GM23338 (cell line): ENCODE measurements around the gene SGCD. TPM values are rescaled to one million over a fixed set of nuclear protein-coding genes. Genes with fewer than 3 reads are reported as not detected.
A peak's percentile ranks its signal among the peaks of the same experiment; 100 is the strongest.

Experiments
- ATAC-seq: fragments of 200-7000 bp; cut with Tn5 transposase; 3 replicates; pipeline ENCODE4 v1.9.1; 2020
- DNase-seq: peaks from one replicate; pipeline ENCODE4 v3.0.0-alpha.2; 2015; ENCODE audit warnings: low spot score
- H2AFZ ChIP-seq: fragments of 200-600 bp; sonication (generic); 2 replicates; pipeline ENCODE4 v1.8.0; 2016; ENCODE audit warnings: antibody characterized with exemption, mild to moderate bottlenecking, moderate library complexity
- H3F3A ChIP-seq: fragments of 200-600 bp; sonication (generic); replicated peaks from 2 replicates; pipeline ENCODE4 v1.8.0; 2017; ENCODE audit warnings: antibody characterized with exemption, mixed run types, low read depth
- H3K27ac ChIP-seq: fragments of 200-600 bp; sonication (generic); 2 replicates; pipeline ENCODE4 v1.6.1; 2016; ENCODE audit warnings: low read depth
- H3K27me3 ChIP-seq: fragments of 200-600 bp; sonication (generic); 2 replicates; pipeline ENCODE4 v1.8.0; 2016; ENCODE audit warnings: mild to moderate bottlenecking, mixed run types, moderate library complexity; ENCODE audit not compliant: insufficient read depth
- H3K36me3 ChIP-seq: fragments of 200-600 bp; sonication (generic); 2 replicates; pipeline ENCODE4 v1.8.0; 2016; ENCODE audit warnings: mild to moderate bottlenecking; ENCODE audit not compliant: insufficient read depth
- H3K4me1 ChIP-seq: fragments of 200-600 bp; sonication (generic); 2 replicates; pipeline ENCODE4 v1.8.0; 2016; ENCODE audit warnings: mild to moderate bottlenecking, moderate library complexity; ENCODE audit not compliant: insufficient read depth
- H3K4me2 ChIP-seq: fragments of 200-600 bp; sonication (generic); 2 replicates; pipeline ENCODE4 v1.7.1; 2017; ENCODE audit warnings: mixed run types
- H3K4me3 ChIP-seq: fragments of 200-600 bp; sonication (generic); 2 replicates; pipeline ENCODE4 v1.6.1; 2016; ENCODE audit warnings: mixed run types
- H3K79me2 ChIP-seq: fragments of 200-600 bp; sonication (generic); replicated peaks from 2 replicates; pipeline ENCODE4 v1.8.0; 2017; ENCODE audit warnings: mild to moderate bottlenecking; ENCODE audit not compliant: insufficient read depth
- H3K9me2 ChIP-seq: fragments of 200-600 bp; sonication (generic); 2 replicates; pipeline ENCODE4 v1.8.0; 2017; ENCODE audit not compliant: insufficient read depth
- H4K20me1 ChIP-seq: fragments of 200-600 bp; sonication (generic); replicated peaks from 2 replicates; pipeline ENCODE4 v1.8.0; 2017; ENCODE audit warnings: mild to moderate bottlenecking; ENCODE audit not compliant: insufficient read depth
- H3K27ac Mint-ChIP-seq: 2 replicates; pipeline ENCODE4 v1.8.0; 2020; ENCODE audit warnings: inconsistent platforms, mild to moderate bottlenecking, moderate library complexity, mixed read lengths
- H3K27me3 Mint-ChIP-seq: 3 replicates; pipeline ENCODE4 v1.8.0; 2022; ENCODE audit warnings: low read depth, mild to moderate bottlenecking, moderate library complexity, mixed read lengths, inconsistent platforms; ENCODE audit not compliant: insufficient read depth, poor library complexity
- H3K36me3 Mint-ChIP-seq: 3 replicates; pipeline ENCODE4 v1.8.0; 2021; ENCODE audit warnings: low read depth, mild to moderate bottlenecking, inconsistent platforms, moderate library complexity, mixed read lengths
- H3K4me1 Mint-ChIP-seq: 3 replicates; pipeline ENCODE4 v1.8.0; 2020; ENCODE audit warnings: mild to moderate bottlenecking, inconsistent platforms, mixed read lengths
- H3K4me3 Mint-ChIP-seq: 3 replicates; pipeline ENCODE4 v1.8.0; 2021; ENCODE audit warnings: moderate library complexity, mild to moderate bottlenecking, inconsistent platforms, mixed read lengths
- H3K9me3 Mint-ChIP-seq: 3 replicates; pipeline ENCODE4 v1.8.0; 2020; ENCODE audit warnings: moderate library complexity, mild to moderate bottlenecking, inconsistent platforms, mixed read lengths
- CREB1 ChIP-seq: fragments of 250-450 bp; sonication (Bioruptor Pico); IDR thresholded peaks from 2 replicates; pipeline ENCODE4 v1.5.0; 2020; ENCODE audit warnings: low read depth, mild to moderate bottlenecking, moderate library complexity
- CTCF ChIP-seq, 2 experiments: fragments of 200-600 bp in 1 of 2; sonication (generic) in 1 of 2; conservative IDR thresholded peaks; 2 replicates each; pipeline versions ENCODE4 v1.5.1 to v1.6.1; 2016 to 2017; ENCODE audit warnings: antibody characterized with exemption in 2 of 2, low read depth in 2 of 2, mild to moderate bottlenecking in 2 of 2, moderate library complexity in 1 of 2
- EZH2phosphoT487 ChIP-seq: fragments of 200-600 bp; sonication (generic); IDR thresholded peaks from one replicate; pipeline ENCODE4 v1.8.1; 2018; ENCODE audit warnings: antibody characterized with exemption; ENCODE audit not compliant: unreplicated experiment
- JUNB ChIP-seq: IDR thresholded peaks from one replicate; pipeline ENCODE4 v1.6.1; 2016; ENCODE audit warnings: antibody characterized with exemption; ENCODE audit not compliant: unreplicated experiment
- POLR2AphosphoS5 ChIP-seq: IDR thresholded peaks from 2 replicates; pipeline ENCODE4 v1.6.1; 2016; ENCODE audit warnings: antibody characterized with exemption, low read depth
- REST ChIP-seq: IDR thresholded peaks from one replicate; pipeline ENCODE4 v1.6.1; 2018; ENCODE audit warnings: antibody characterized with exemption; ENCODE audit not compliant: unreplicated experiment
- STAT1 ChIP-seq: IDR thresholded peaks from one replicate; pipeline ENCODE4 v1.6.1; 2016; ENCODE audit warnings: antibody characterized with exemption; ENCODE audit not compliant: unreplicated experiment
- ZNF114 ChIP-seq: fragments of 250-450 bp; sonication (Bioruptor Pico); IDR thresholded peaks from 2 replicates; pipeline ENCODE4 v1.5.0; 2020; ENCODE audit warnings: mild to moderate bottlenecking, moderate library complexity
- ZNF331 ChIP-seq: fragments of 250-450 bp; sonication (Bioruptor Pico); IDR thresholded peaks from 2 replicates; pipeline ENCODE4 v1.5.0; 2020; ENCODE audit warnings: low read depth, mild to moderate bottlenecking, moderate library complexity
- ZNF462 ChIP-seq: fragments of 250-450 bp; sonication (Bioruptor Pico); IDR thresholded peaks from 2 replicates; pipeline ENCODE4 v1.5.0; 2020; ENCODE audit warnings: mild to moderate bottlenecking, moderate library complexity
- polyA plus RNA-seq: library from polyadenylated mRNA; unstranded; fragments of >200 nt; fragmentation: Nextera tagmentation; extraction: Ambion mirVana; gene quantifications from 2 replicates; pipeline ENCODE4 v1.2.1, GENCODE V29; 2016
- total RNA-seq: library from RNA; depleted of rRNA; stranded (reverse); fragments of >200 nt; shearing (Covaris generic); gene quantifications from 2 replicates; pipeline ENCODE4 v1.2.3, GENCODE V29; 2014

SGCD gene
- total and polyA plus RNA-seq, 2 experiments from 2014 or later: 0.03 to 0.05 TPM

- Histone ChIP-seq H3K4me3 (0 out of 2 replicates have a peak overlapping the region, but pooled peaks have one; percentile 3), H3K36me3 (no peaks in the 10 kb centered on the region), H2AFZ (no peak overlapping the region), H3K27ac (no peak overlapping the region), H4K20me1 (no peaks in the 10 kb centered on the region), H3K4me2 (peak overlapping the region; percentile 41), H3K9me2 (peaks cover 9% of the 10 kb centered on the region; the same call in 1 of the 2 replicates), H3K79me2 (no peaks in the 10 kb centered on the region), H3K27me3 (no peaks in the 10 kb centered on the region), H3K4me1 (peaks cover 26% of the 10 kb centered on the region), H3F3A (no peaks in the 10 kb centered on the region)
- no peak for TF ChIP-seq ZNF114 (CRISPR knock-in tag)
- TF ChIP-seq CTCF (conservative IDR thresholded peaks at IDR 0.05; ENCODE audit: low read depth in 2 of 2): no peak
- no peak for TF ChIP-seq POLR2AphosphoS5
- TF ChIP-seq STAT1: no peak
- no peak for TF ChIP-seq CREB1
- no peak for TF ChIP-seq EZH2phosphoT487
- TF ChIP-seq JUNB: no peak
- TF ChIP-seq REST: no peak
- TF ChIP-seq ZNF331 (CRISPR knock-in tag): no peak
- no peak for TF ChIP-seq ZNF462 (CRISPR knock-in tag)
- Mint-ChIP-seq H3K27ac (no peak overlapping the region), H3K27me3 (no peaks in the 10 kb centered on the region), H3K9me3 (no peaks in the 10 kb centered on the region; the same call in 2 of the 3 replicates), H3K4me3 (no peak overlapping the region), H3K4me1 (peaks cover 25% of the 10 kb centered on the region), H3K36me3 (no peaks in the 10 kb centered on the region)
- no peak for DNase-seq
- peak; percentile 49 for ATAC-seq
Observed at GRCh38 chr5:156421798-156422197, 94.8 kb downstream of the SGCD start.
